HG02981 (cell line): ENCODE results near the gene PRR29.
"Not testable (repeated sequence)": the region's sequence is repeated elsewhere in the genome, so short reads cannot be mapped to it uniquely, and the experiment has no call there.

Source experiments
- ATAC-seq: cut with Tn5 transposase; IDR thresholded peaks from one replicate; pipeline ENCODE4 v1.9.1; 2021; ENCODE audit warnings: mild to moderate bottlenecking, moderate library complexity; ENCODE audit not compliant: unreplicated experiment

Gene PRR29

GRCh38 chr17:63973930-63974593 is 24.1 kb upstream of the PRR29 start:
- ATAC-seq = no peak

- no peak for ATAC-seq
Measured at GRCh38 chr17:63974594-63975192, 23.5 kb upstream of the PRR29 start.

DNA sequence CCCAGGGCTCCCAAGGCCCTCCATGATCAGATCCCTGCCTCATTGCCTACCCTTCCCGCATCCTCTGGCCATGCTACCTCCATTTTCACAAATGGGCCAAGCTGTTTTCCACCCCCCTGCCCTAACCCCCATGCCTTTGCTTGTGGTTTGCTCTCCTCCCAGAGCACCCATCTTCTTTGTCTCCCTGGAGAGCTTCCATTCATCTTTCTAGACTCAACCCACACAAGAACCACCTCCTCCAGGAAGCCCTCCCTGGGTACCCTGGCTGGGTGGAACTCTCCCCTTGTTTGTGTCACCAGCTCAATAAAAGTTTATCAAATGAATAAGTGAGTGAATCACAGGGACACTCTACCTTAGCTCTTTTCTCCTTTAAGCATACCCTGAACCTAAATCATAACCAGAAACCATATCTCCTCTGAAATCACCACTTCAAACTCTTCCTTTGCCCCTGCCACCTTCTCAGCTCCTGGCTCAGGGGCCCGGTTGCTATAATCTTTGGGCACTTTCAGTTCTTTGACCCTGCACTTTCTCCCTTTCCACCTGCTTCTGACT is 22.5 kb upstream of the PRR29 start:
- ATAC-seq = no peak

DNA sequence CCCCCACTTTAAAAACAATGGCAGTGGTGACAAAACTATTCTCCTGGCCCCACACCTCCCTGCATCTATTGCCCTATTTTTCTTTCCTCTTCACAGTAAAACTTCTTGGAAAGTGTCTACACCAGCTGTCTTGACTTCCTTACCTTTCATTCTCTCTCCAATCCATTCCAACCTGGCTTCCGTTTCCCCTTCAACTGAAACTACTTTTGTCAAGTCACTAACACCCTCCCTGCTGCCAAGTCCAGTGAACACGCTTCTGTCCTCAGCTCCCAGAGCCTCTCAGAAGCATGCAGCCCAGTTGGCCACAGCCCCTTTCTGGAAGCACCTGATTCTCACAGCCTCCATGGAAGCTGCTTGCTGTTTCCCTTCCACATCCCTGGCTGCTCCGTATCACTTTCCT is 21.4 kb upstream of the PRR29 start:
- no peak for ATAC-seq

GRCh38 chr17:63978272-63979200 is 19.6 kb upstream of the PRR29 start:
- no peak for ATAC-seq

- not testable (repeated sequence) for ATAC-seq
Measured at GRCh38 chr17:63982641-63983040, 15.5 kb upstream of the PRR29 start.

DNA sequence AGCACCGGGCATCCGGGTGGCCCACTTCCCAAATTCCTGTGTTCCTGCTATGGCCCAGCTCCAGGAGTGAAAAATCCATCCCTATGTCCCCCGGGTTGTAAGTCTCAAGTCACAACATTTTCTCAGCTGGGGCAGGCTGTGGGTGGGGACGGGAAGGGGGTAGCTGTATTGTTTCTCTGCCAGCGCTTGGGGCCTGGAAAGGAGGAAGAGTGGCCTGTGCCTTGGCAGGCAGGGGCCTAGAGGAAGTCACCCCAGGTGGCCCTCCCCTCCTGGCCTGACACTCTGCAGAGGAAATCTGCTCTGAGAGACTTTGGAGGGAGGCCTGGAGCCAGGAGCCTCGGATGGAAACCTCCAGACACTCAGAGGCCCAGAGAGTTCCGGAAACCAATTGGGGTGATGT is 14.8 kb upstream of the PRR29 start:
- no peak for ATAC-seq

- ATAC-seq = no peak
Measured at GRCh38 chr17:63984236-63984635, 13.9 kb upstream of the PRR29 start.

DNA sequence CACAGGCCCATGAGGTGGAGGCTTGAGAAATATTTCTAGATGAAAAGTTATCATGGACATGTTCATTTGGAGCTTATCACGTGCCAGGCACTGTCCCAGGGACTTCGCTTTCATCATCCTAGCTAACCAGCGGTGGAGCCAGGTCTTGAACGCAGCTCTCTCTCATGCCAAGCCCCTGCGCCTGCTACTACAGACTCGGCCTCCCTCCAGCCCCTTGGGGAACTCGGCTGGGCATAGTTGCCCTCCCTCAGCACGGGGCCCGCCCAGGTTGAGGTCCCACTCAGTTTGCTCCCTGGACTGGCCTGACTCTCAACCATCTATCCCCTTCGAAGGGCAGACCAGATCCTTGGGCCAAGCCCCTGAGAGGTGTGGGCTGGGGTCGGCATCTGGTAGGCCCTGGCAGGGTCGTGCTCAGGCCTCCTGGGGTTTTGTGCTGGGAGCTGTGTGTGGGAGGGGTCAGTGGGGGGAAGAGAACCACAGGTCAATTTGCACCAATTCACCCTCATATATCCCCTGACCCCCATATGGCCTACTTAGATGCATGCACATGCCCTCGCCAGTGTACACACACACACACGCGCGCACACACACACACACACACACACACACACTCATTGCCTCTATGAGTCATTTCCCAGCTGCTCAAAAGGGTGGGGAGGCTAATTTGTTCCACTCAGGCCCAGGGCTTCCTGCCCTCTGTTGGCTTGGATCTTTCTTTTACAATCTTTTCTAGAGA is 13.3 kb upstream of the PRR29 start:
- ATAC-seq = no peak

DNA sequence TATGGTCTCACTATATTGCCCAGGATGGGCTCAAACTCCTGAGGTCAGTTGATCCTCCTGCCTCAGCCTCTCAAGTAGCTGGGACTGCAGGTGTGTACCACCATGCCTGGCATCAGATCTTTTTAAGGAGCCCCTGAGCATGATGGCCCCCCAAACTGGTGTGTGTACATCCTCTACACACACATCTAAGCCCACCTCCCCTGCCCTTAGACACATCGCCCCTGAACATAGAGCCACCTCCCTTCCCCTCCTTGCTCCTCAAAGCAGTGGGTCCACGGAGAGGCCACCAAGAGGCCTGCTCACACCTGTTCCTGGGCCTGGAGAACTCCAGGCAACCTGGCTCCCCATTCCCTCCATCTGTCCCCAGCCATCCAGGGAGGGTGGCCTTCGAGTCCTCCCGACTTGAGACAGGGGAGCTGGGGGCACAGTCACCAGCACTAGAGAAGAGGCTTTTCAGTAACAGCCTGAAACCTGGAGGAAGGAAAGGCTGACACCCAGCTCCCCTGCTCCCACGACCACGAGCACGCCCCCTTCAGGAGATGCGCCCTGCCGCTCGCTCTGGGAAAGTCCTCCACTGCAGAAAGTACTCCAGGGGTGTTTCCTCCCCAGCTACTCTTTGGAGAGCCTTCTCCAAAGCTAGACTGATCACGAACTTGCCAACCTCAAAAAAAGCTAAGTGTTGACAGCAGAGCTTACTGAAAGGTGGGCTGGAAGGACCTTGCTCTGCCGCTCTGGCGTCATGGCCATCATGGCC is 12.6 kb upstream of the PRR29 start:
- no peak for ATAC-seq

DNA sequence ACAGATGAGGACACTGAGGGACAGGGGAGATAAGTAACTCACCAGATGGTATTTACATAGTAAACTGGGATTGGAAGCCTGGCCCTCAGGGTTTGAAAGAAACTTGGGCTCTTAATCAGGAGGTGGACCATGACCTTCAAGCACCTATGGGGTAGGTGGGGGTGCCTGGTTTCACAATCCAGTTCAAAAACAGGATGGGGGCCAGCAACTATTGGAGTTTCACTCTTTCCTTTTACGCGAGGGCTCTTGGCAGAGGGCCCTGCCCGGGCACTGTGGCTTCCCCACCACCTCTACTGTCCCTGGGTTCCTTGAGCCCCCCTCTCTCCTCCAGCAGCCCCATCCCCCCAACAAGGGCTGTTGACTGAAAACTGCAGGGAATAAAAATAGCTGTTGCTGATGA is 11.3 kb upstream of the PRR29 start:
- ATAC-seq = no peak

GRCh38 chr17:63987221-63988126 is 10.7 kb upstream of the PRR29 start:
- ATAC-seq = no peak

- ATAC-seq = no peak
Measured at GRCh38 chr17:63988127-63988478, 10.0 kb upstream of the PRR29 start.

- no peak for ATAC-seq
Measured at GRCh38 chr17:63988741-63989621, 9.2 kb upstream of the PRR29 start.

GRCh38 chr17:63989622-63990345 is 8.4 kb upstream of the PRR29 start:
- ATAC-seq = no peak

DNA sequence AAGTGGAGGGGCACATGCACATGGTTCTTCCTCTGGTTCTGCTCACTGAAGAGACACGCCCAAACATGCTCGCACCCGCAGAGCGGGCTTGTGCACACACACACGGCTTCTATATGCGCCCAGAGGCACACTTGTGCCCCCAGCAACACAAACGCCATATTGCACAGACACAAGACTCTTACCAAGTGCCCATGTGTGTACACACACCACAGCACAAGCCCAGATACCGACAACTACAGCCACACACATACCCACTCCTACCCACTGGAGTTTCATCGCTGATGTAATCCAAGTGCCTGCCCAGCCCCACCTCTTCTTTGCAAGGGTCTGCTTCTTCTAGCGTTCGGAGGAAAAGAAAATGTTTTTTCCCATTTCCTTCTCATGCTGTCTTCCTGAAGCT is 6.5 kb upstream of the PRR29 start:
- ATAC-seq = no peak

GRCh38 chr17:63993368-63993985 is 4.7 kb upstream of the PRR29 start:
- no peak for ATAC-seq
